Measurements from ENCODE around the gene HKDC1. TPM values are rescaled to one million over a fixed set of nuclear protein-coding genes. Genes with fewer than 3 reads are reported as not detected.
A peak's percentile ranks its signal among the peaks of the same experiment; 100 is the strongest.
"Not testable (repeated sequence)": the region's sequence is repeated elsewhere in the genome, so short reads cannot be mapped to it uniquely, and the experiment has no call there.

The HKDC1 gene
- total RNA-seq, 1 donor from 2014 or later = 12.0 TPM

- ATAC-seq; DNase-seq (ENCODE audit: low spot score); intact Hi-C loops (cut with DNase I): not testable (repeated sequence)
Measured at GRCh38 chr10:69308304-69308703, 88.2 kb downstream of the HKDC1 start.

GRCh38 chr10:69311309-69311708 is 91.2 kb downstream of the HKDC1 start:
- DNase-seq (ENCODE audit: low spot score) (no peak), ATAC-seq (no peak)
- intact Hi-C loops (cut with DNase I) = no loop called here

GRCh38 chr10:69312528-69312927 is 92.4 kb downstream of the HKDC1 start:
- no peak for DNase-seq (ENCODE audit: low spot score)
- no peak for ATAC-seq
- intact Hi-C loops (cut with DNase I) = no loop called here

GRCh38 chr10:69315100-69315542 is 95.0 kb downstream of the HKDC1 start:
- intact Hi-C loops (cut with DNase I) = no loop called here
- ATAC-seq = no peak

GRCh38 chr10:69315610-69316312 is 95.6 kb downstream of the HKDC1 start:
- DNase-seq (ENCODE audit: low spot score) = no peak
- ATAC-seq = no peak
- intact Hi-C loops (cut with DNase I) = no loop called here

More at GRCh38 chr10:69315100-69315542, 95.0 kb downstream of the HKDC1 start:
- DNase-seq (ENCODE audit: low spot score) = no peak

- peak; percentile 71 for ATAC-seq
- intact Hi-C loops (cut with DNase I) = no loop called here
- DNase-seq (ENCODE audit: low spot score) = peak; percentile 78
Measured at GRCh38 chr10:69316313-69317059, 96.4 kb downstream of the HKDC1 start.

Other genes with a start within 250 kb of the HKDC1 start
- 30.4 TPM for gene KIFBP, start 231.5 kb upstream of the HKDC1 start, total RNA-seq
- gene SRGN, start 132.2 kb upstream of the HKDC1 start, total RNA-seq = 146 TPM
- gene VPS26A, start 96.2 kb upstream of the HKDC1 start, total RNA-seq = 53.6 TPM
- gene SUPV3L1, start 40.1 kb upstream of the HKDC1 start, total RNA-seq = 22.7 TPM
- 58.3 TPM for gene HK1, start 58.2 kb downstream of the HKDC1 start, total RNA-seq
- 0.53 TPM for gene TACR2, start 196.6 kb downstream of the HKDC1 start, total RNA-seq
- 103 TPM for gene TSPAN15, start 231.1 kb downstream of the HKDC1 start, total RNA-seq